ENCODE data around the gene PCDH9. TPM values are rescaled to one million over a fixed set of nuclear protein-coding genes. Genes with fewer than 3 reads are reported as not detected.

PCDH9 gene
- total RNA-seq, 1 donor from 2014 or later, result 5.1 TPM

- Histone ChIP-seq H3K27ac (no peak overlapping the region), H3K27me3 (no peaks in the 10 kb centered on the region), H3K4me3 (no peak overlapping the region), H3K36me3 (no peaks in the 10 kb centered on the region), H3K4me1 (no peaks in the 10 kb centered on the region), H3K9me3 (no peaks in the 10 kb centered on the region)
- intact Hi-C loops (cut with DNase I), result no loop called here
- TF ChIP-seq, protein P1, sequence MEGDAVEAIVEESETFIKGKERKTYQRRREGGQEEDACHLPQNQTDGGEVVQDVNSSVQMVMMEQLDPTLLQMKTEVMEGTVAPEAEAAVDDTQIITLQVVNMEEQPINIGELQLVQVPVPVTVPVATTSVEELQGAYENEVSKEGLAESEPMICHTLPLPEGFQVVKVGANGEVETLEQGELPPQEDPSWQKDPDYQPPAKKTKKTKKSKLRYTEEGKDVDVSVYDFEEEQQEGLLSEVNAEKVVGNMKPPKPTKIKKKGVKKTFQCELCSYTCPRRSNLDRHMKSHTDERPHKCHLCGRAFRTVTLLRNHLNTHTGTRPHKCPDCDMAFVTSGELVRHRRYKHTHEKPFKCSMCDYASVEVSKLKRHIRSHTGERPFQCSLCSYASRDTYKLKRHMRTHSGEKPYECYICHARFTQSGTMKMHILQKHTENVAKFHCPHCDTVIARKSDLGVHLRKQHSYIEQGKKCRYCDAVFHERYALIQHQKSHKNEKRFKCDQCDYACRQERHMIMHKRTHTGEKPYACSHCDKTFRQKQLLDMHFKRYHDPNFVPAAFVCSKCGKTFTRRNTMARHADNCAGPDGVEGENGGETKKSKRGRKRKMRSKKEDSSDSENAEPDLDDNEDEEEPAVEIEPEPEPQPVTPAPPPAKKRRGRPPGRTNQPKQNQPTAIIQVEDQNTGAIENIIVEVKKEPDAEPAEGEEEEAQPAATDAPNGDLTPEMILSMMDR (IDR thresholded peaks at IDR 0.05), result no peak
- no peak for DNase-seq
- ATAC-seq, result no peak
Measured at GRCh38 chr13:66425741-66426140, 804.4 kb downstream of the PCDH9 start.

DNA sequence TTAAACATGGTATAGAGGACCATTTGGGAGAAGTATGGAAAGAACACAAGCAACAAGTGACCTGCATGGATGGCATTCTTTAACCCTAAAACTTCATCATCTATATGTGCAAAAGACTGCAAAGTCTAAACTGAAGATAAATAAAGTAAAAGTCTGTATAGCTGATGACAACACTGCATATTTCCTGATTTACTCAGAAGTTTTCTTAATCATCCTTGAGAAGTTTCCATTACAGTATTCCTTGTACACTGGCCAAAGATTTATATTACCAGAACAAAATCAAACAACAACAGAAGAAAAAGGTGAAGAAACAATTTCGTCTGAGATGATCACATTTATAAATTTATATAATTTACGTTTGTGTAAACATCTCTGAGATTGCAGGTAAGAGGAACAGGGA, 805.7 kb downstream of the PCDH9 start:
- TF ChIP-seq, protein P1 (IDR thresholded peaks at IDR 0.05), result no peak
- intact Hi-C loops (cut with DNase I), result no loop called here
- DNase-seq, result no peak
- Histone ChIP-seq H3K36me3 (no peaks in the 10 kb centered on the region), H3K27ac (no peak overlapping the region), H3K27me3 (no peaks in the 10 kb centered on the region), H3K4me3 (no peak overlapping the region), H3K4me1 (no peaks in the 10 kb centered on the region), H3K9me3 (no peaks in the 10 kb centered on the region)
- ATAC-seq, result no peak

DNA sequence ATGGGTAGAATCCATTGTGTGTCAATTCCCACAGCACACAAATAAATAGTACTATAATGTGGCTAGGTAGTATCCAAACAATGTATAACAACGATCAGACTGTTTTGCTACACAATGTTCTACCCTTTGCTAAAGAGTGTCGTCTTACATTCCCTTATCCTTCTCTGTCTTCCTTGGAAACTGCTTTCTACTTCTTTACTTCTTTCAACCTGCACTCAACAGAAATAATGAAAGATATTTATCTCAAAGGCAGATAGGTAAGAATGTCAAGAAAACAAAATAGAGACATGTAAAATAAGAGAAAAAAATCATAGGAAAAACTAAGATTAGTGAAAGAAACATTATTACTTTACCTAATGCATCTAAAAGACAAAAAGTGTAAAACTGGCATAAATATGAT, 814.7 kb downstream of the PCDH9 start:
- ATAC-seq (no peak), DNase-seq (no peak)
- intact Hi-C loops (cut with DNase I), result no loop called here
- Histone ChIP-seq H3K27me3 (no peaks in the 10 kb centered on the region), H3K4me1 (no peaks in the 10 kb centered on the region), H3K36me3 (no peaks in the 10 kb centered on the region), H3K4me3 (no peak overlapping the region), H3K9me3 (no peaks in the 10 kb centered on the region), H3K27ac (no peak overlapping the region)
- TF ChIP-seq, protein P1 (IDR thresholded peaks at IDR 0.05), result no peak

DNA sequence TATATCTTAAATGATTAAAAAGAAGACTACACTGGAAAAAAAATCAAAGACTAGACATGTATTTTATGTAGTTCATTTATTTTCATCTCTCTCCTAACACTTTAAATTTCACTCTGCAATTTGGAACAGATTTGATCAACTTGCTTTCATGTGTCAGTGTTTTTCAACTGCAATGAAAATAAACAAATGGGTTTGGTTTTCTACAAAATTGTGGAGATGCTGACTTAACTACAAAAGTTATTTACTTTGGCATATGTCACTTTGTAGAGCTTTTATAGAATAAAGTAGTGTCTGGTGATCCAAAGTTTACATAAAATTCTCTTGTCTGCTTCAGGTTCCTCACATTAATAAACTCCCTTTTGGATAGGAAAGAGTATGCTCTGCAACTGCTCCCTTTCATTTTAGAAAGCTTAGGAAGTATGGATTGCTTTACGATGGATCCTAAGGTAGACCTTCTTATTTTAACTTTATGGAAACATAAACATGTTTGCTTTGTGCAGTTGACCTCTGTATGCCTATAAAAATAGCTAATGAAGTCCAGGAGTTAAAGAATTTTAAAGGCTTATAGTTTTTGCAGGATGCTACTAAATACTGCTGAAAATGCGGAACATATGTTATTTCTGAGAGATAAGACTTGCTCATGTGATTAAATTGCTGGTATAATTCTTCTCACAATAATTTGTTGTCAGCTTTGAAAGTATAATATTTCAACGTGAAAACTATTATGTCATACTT, 815.9 kb downstream of the PCDH9 start:
- TF ChIP-seq, protein P1 (IDR thresholded peaks at IDR 0.05), result no peak
- H3K36me3 ChIP-seq, result no peaks in the 10 kb centered on the region
- no peaks in the 10 kb centered on the region for H3K27me3 ChIP-seq
- H3K4me1 ChIP-seq, result no peaks in the 10 kb centered on the region
- H3K4me3 ChIP-seq, result no peak overlapping the region
- intact Hi-C loops (cut with DNase I), result no loop called here
- ATAC-seq (no peak), DNase-seq (no peak)
- H3K9me3 ChIP-seq, result no peaks in the 10 kb centered on the region
- H3K27ac ChIP-seq, result no peak overlapping the region

DNA sequence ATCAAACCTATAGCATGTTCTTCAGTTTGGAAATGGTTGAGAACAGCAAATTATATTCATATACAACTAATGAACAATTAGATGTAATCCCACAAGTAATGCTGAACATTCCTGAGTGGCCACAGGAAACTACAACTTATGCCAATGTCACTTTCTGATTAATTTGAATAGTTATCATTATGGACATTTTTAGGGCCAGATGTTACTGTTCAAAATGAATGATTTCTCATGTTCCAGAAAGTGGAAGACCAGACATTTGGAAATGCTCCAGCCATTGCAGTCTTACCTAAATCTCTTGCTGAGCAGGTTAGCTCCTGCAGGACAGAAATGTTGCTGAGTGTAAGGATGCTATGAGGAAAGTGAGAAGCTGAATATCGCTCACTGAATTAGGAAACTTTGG, 819.8 kb downstream of the PCDH9 start:
- intact Hi-C loops (cut with DNase I), result no loop called here
- no peak for DNase-seq
- ATAC-seq, result no peak

More for the DNA sequence above, 819.8 kb downstream of the PCDH9 start:
- H3K27ac ChIP-seq, result no peak overlapping the region
- no peak overlapping the region for H3K4me3 ChIP-seq
- no peaks in the 10 kb centered on the region for H3K27me3 ChIP-seq
- no peaks in the 10 kb centered on the region for H3K36me3 ChIP-seq
- TF ChIP-seq, protein P1 (IDR thresholded peaks at IDR 0.05), result no peak
- no peaks in the 10 kb centered on the region for H3K4me1 ChIP-seq
- no peaks in the 10 kb centered on the region for H3K9me3 ChIP-seq
